Erythroblast (primary cell): ENCODE data around the gene MUL1.

Experiments
- GATA1 ChIP-seq: IDR thresholded peaks from 2 replicates; pipeline ENCODE4 v1.6.1; 2011; ENCODE audit warnings: low read depth, mild to moderate bottlenecking, control low read depth, low read length, moderate library complexity
- POLR2A ChIP-seq: IDR thresholded peaks from 2 replicates; pipeline ENCODE4 v1.6.1; 2011; ENCODE audit warnings: mild to moderate bottlenecking, low read length

DNA sequence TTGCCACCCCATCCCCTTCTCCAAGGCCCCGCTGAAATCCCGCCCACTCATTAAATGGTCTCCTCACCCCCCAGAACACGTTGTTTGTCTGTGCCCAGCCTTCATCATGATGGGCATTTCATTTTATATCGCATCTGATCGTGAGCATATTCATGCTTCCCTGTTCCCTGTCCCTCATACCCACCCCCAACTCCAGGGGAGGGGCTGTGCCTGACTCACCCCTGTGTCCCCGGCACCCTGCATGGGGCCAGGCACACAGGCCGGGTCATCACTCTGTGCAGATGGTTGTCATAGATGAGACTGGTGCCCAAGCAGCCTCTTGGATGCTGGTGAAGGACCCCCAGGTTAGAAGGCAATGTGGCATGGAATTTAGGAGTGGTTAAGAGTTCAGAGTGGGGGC is 33.0 kb downstream of the MUL1 start:
- no peak for TF ChIP-seq POLR2A
- TF ChIP-seq GATA1 = no peak
